MM.1S (cell line): Measurements from ENCODE around the gene GATAD2B.

ENCODE experiments used
- EZH2 ChIP-seq: fragments of 300-600 bp; sonication (generic); optimal IDR thresholded peaks from 2 replicates; pipeline ENCODE3; 2017; ENCODE audit warnings: low read depth, mild to moderate bottlenecking, antibody characterized with exemption, low read length, mixed read lengths
- EZH2phosphoT487 ChIP-seq: fragments of 300-600 bp; sonication (generic); IDR thresholded peaks from 2 replicates; pipeline ENCODE4 v1.6.1; 2018; ENCODE audit warnings: antibody characterized with exemption, low read length
- TF ChIP-seq, protein P1 (sequence below): fragments of 300-600 bp; sonication (generic); IDR thresholded peaks from 2 replicates; pipeline ENCODE4 v1.5.1; 2016; ENCODE audit warnings: antibody characterized with exemption, low read length, mixed read lengths

GRCh38 chr1:153888533-153888932, 34.2 kb downstream of the GATAD2B start:
- no peak for TF ChIP-seq EZH2
- TF ChIP-seq, protein P1, sequence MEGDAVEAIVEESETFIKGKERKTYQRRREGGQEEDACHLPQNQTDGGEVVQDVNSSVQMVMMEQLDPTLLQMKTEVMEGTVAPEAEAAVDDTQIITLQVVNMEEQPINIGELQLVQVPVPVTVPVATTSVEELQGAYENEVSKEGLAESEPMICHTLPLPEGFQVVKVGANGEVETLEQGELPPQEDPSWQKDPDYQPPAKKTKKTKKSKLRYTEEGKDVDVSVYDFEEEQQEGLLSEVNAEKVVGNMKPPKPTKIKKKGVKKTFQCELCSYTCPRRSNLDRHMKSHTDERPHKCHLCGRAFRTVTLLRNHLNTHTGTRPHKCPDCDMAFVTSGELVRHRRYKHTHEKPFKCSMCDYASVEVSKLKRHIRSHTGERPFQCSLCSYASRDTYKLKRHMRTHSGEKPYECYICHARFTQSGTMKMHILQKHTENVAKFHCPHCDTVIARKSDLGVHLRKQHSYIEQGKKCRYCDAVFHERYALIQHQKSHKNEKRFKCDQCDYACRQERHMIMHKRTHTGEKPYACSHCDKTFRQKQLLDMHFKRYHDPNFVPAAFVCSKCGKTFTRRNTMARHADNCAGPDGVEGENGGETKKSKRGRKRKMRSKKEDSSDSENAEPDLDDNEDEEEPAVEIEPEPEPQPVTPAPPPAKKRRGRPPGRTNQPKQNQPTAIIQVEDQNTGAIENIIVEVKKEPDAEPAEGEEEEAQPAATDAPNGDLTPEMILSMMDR = no peak
- no peak for TF ChIP-seq EZH2phosphoT487
